HG03045 (cell line): Measurements from ENCODE around the gene RPTOR.

Experiments
- ATAC-seq: cut with Tn5 transposase; IDR thresholded peaks from one replicate; pipeline ENCODE4 v1.9.1; 2021; ENCODE audit warnings: mild to moderate bottlenecking, moderate library complexity; ENCODE audit not compliant: unreplicated experiment

The RPTOR gene

DNA sequence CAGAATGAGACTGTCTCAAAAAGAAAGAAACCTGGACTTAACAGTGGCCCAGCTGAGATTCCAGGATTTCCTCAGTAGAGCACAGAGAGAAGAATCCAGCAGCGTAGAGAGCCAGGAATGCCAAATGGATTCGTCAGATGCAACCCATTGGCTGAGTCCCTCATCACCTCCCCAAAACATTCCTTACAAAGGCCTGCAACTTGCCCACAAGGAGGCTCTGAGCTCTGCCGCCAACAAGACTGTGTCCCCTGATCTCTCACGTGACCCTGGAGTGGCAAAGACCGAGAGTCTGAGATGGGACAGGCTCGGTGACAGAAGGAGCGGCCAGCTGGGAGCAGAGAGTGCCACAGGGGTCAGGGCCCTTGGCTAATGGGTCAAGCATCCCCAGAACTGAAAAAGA is 440.1 kb downstream of the RPTOR start:
- ATAC-seq: no peak

DNA sequence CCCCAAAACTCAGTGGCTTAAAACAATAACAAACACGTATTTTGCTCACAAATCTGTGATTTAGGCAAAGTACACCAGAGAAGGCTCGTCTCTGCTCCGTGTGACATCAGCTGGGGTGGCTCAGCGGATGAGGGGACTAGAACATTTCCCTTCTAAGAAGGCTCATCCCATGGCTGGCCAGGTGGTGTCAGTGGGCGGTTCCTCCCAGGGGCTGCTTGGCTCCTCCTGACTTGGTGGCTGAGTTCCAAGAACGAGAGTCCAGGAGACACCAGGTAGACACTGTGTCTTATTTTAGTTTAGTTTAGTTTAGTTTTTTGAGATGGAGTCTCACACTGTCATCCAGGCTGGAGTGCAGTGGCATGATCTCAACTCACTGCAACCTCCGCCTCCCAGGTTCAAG is 441.4 kb downstream of the RPTOR start:
- no peak for ATAC-seq

DNA sequence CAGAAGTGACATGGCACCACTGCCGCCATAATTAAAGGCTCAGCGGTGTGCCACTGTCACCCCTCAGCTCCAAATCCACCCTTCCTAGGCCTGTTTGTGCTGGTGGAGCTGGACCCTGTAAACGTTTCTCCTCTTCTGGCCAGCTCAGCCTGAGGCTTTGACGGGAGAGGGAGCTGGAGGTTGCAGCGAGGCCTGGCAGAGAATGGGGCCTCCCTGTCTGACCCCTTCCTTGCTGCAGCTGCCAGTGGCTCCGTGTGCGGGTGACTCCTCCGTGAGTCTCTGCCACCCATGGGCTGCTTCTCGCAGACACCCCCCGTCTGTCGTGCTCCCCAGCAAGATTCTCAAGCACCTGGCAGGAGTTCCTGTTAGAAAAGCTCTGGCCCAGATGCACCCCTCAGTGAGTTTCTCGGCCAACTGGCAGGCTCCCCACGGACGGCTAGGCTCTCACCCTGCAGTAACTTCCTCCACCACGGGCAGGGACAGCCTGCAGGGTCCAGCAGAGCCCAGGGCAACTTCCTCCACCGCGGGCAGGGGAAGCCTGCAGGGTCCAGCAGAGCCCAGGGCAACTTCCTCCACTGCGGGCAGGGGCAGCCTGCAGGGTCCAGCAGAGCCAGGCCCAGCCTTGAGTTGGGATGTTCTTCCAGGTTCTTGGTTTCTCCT is 442.3 kb downstream of the RPTOR start:
- no peak for ATAC-seq

DNA sequence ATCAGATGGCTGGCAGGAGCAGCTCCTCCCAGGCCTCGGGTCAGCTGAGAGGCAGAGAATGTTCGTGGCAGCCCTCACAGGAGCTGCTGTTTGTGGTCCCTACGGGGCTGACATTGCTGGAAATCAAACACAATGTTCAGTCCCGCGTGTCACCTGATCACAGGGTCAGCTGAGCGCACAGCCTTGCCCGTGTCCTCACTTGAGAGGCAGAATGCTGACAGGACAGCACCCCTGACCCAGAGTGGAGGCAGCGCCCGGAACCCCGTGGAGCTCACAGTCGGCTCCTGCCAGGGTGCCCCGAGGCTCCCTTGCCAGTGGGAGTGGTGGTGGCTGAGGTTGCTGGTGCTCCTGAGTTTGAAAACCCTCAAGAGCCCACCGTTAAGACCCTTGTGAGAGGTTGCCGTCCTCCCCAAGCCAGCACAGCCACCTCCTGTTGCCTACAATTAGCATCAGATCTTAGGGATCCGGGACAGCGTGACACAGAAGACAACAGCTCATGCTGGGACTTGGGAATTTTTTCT is 443.4 kb downstream of the RPTOR start:
- ATAC-seq: no peak

DNA sequence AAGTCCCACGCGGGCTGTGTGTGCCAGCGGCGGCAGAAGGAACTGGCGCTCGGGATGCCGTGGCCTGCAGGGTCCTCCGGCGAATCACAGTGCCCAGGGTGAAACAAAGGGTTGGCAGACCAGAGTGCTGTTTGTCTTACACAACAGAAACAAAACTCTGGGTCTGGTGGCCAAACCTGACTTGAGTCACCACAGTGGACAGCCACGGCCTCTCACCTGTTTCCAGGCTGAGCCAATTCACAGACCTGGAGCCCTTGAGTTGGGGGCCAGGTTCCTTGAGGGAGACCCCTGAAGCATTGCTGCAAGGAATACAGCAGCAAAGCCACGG is 444.9 kb downstream of the RPTOR start:
- no peak for ATAC-seq

DNA sequence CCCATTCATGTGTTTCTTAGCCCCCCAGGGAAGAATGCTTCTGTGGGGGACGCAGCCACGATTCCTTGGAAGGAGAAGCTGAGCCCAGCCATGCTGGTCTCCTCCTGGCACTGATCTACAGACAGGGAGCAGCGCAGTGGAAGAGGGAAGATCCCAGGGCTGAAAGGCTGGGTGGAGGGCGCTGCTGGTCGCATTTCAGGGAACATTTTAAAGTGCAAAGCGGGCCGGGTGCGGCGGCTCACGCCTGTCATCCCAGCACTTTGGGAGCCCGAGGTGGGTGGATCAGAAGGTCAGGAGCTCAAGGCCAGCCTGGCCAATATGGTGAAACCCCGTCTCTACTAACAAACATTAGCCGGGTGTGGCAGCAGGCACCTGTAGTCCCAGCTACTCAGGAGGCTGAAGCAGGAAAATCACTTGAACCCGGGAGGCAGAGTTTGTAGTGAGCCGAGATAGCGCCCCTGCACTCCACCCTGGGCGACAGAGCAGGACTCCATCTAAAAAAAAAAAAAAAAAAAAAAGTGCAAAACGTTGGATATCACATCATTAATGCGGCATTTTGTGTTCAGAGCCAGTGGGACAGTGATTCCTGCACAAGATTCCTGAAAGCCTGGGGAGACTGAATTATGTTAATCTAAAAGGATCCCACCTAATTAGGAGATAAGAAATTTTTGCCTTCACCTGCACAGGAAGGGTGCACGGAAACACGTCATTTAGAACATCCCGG is 446.4 kb downstream of the RPTOR start:
- no peak for ATAC-seq

DNA sequence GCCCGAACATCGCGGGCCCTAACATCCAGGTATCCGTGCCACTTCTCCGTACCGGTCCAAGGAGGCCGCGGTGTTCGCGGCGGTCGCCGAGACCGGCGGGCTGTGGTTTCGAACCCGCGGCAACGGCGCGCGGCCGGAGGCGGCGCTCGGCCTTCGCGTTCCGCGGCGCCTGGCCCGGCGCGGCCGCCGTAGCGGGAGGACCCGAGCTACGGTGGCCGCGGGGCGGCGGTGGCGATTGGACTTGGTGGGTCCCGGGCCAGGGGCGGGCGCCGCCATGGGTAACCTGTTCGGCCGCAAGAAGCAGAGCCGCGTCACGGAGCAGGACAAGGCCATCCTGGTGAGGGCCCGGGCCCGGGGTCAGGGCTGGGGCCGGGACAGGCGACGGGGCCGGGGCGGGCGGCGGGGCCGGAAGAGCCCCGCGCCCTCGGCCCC is 447.0 kb downstream of the RPTOR start, which contains the start of gene CHMP6:
CHMP6 (plus strand) TSS at position 197 of the 432 bp plus-strand sequence; CDS start at position 275, 78 bp downstream.
- no peak for ATAC-seq

DNA sequence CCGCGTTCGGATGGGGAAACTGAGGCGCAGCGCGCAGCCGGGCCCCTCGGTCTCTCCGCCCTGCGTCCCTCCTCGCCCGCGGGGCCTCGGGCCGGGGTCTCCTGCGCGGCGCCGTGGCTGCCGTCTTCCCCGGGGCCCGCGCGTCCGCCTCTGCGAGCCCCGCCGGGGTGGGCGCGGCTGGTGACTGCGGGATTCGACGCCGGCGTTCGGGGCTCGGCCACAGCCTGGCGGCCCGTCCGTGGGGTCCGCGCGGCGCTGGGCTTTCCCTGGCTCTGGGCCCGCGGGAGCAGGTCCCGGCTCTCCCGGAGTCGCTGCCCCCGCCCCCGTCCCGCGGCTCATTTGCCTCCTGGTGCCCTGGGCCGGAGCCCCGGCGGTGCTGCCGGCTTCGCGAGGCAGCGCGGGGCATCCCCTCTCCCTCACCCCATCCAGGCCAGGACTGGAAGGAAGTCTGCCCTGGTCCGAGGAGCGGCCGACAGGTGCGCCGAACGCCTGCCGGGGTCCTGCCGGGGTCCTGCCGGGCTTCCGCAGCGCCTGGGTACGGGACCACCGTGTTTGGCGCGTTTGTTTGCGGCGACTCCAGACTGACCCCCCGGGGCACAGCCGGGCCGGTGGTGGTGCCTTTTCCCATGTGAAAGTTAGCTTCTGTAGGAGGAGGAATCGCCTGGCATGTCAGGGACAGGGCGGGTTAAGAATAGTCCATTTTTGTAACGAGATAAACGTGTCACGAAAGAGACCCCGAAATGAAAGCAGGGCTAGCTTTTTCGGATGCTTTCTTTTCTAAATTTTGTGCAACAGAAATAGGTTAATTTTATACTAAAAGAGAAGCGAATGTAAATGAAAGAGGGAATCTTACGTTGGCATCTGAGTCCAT is 447.7 kb downstream of the RPTOR start:
- ATAC-seq: no peak

DNA sequence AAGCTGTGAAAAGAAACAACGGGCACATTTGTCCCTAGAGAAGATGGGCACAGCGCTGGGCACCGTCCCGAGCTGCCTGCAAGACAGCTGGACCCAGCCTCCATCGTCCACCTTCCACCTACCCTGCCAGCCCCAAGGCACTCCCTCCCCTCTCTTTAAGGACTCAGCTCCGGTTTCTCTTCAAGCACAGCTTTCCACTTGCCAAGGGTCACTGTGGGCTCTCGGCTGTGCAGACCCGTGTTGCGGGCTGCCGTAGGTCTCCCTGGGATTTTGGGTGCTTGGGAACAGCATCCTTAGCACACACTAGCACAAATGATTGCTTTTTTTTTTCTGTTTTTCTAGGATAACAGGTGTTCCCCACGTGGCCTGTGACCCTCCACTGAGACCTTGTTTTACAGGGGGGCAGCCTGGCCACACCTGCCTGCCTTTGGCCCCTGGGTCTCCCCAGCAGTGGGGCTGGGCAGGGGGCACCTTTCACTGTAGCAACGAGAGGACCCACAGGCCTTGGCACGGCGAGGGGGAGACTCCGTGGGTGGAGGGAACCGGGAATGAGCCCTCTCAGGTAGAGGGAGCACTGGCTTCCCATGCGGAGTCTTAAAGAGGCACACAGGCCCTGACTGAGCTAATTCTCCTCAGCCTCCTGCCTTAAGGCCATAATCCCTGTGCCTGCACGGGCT is 448.4 kb downstream of the RPTOR start:
- ATAC-seq: no peak

DNA sequence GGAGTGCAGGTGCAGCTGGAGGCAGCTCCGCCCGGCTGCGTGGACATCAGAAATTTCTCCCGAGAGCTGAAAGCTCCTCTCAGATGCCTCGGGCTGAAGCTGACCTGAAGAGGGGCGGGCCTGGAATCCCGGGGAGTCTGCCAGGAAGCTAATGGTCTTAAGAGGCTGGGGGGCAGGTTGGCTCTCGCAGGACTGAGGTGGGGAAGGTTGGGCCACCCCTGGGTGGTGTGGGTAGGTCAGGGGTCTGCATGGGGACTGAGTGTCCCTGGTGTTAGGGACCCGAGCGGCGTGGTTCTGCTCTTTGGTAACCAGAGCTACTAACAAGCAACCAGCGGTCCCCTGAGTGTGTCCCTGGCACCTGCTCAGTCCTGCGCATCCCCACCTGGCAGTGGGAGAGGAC is 450.5 kb downstream of the RPTOR start:
- no peak for ATAC-seq

DNA sequence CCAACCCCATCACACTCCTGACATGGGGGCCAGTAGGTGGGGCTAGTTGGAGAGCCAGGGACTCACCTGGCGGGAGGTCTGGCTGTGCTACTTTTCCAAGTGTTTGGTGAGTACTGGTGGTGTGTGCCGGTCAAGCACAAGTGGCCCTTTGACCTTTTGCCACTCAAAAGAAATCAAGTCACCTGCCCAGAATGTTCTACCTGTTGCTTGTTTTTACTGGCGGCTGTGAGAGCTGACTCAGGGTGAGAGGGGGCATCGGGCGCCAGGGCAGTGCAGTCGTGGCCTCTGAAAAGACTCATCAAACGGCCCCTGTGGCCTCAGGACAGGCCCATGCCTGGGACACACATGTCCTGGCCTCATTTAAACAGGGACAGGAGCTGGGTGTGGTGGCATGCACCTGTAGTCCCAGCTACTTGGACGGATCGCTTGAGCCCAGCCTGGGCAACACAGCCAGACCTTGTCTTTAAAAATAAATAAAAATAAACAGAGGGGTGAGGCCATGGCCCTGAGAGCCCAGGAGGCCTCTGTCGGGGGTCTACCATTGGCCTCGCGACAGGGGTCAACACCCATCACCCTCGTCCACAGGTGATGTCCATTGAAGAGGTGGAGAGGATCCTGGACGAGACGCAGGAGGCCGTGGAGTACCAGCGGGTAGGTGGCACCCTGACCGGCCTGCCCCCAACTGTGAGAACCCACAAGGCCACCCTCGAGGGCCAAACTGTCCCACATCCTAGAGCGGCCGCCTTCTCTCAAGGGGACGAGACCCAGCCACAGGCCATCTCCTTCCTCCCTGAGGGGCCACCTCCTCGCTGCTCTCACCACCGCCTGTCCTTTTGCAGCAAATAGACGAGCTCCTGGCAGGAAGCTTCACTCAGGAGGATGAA is 452.0 kb downstream of the RPTOR start:
- no peak for ATAC-seq

DNA sequence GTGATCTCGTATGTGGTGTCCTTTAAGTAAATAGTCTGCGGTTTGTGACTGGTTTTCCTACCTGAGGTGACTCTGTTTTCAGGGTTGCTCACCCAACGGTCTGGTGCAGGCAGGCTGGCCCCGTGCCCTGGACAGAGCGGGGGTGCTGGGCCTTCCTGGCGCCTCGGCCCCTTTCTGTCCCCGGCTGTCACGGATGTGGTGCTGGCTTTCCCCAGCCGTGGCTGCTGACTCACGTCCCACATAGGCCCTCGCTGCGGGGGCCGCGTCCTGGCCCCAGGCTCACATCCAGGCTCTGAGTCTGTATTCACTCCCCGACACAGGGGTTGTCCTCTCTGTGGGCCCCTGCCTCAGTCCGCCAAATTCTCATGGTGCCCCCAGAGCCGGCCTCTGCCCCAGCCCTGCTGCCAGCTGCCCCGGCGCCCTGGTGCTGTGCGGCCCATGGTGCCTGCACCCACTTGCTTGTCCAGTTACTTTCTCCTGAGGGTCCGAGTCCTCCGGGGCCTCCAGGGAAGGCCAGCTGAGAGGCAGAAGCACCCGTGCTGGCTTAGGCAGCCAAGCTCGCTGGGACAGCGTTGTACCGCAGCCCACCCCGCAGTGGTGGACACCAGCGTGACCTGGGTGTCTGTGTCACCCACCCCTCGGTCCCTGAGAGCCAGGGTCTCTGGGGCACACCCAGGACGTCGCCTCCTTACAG is 452.9 kb downstream of the RPTOR start:
- ATAC-seq: no peak

DNA sequence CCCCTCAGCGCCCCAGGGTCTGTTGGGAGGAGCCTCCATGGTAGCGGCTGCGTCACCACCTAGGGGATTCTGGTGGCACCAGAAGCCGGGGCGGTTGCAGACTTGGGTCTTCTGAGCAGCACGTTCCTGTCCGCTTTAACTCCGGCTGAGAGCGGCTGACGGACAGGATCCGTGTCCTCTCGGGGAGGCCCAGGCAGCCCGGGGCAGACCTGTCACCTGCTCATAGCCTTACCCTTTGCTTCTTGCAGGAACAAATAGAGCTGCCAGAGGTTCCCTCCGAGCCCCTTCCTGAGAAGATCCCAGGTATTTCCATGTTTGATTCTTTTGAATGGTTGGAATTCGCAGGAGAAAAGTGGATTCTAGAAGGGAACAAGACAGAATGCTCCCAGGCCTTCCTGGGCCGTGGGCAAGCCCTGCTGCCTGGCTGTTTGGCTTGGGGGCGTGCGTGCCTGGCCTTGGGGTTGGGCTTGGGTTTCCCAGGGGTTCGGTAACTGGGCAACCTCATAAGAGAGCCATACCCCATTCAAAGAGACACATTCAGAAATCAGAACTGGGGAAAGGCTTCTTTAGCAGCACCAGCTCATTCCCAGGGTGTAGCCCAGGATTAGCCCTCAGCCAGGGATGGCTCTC is 453.6 kb downstream of the RPTOR start:
- ATAC-seq: no peak

DNA sequence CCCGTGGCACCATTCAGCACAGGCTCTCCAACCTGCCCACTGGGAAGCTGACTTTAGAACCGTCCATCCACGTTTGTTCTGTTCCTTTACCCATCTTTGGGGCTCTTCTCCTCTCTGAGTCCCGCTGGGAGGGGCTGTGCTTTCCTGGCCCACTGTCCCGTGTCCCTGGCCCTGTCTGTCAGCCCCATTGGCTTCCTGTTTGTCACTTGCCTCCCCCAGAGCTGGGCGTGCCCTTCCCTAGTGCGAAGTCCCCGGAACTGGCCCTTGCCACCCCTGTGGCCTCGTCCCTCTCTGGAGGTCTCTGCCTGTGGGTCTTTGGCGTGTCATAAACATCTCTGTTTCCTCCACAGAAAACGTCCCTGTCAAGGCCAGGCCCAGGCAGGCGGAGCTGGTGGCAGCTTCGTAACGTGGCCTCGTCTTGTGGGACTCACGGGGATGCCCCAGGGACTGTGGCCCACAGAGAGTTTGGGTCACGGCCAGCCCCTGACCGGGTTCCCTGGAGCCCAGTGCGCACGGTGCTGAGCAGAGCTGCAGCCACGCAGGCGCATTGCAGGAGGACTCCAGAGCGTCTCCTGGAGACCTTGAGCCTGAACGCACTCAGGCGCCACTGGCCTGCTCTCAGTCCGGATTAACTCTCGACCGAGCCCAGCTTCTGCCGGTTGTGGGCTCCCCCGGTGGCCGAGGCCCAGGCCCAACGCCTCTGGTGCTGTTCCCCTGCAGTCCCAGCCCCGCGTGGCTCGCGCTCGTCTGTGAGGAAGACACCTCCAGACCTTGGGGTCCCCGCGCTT is 454.3 kb downstream of the RPTOR start:
- ATAC-seq: no peak

DNA sequence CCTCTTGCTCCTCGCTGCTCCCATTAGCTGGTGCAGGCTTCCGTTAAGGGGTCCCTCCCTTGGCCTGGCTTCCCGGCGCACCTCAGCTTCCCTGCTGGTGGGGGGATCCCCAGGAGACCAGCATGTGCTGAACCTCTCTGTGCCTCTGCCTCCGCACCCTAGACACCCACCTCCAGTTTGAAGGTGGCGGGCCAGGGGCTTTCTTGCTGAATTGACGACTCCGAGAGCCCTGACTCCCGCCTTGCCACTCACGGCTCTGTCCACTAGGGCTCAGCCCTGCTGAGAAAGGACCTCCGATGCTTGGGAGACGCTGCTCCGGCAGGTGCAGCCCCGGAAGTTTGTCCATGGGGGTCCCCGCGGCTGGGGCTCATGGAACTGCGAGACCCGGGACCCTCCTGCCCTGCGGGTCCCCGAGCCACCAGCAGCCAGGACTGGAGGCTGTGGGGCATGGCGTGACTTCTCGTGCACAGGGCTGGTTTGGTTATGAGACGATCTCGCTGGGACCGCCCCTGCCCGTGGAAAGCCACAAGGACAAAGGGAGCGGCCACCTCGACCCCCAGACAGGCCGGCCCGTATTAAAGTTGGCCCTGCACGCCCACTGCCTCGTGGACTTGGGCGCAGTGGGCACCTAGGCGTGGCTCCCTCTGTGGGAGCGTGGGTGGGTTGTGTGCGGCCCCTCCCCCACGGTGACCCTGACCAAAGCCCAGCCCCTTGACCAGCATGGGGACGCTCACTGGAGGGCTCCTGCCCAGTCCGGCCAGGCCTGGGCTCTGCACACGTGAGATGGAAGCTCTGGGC is 455.1 kb downstream of the RPTOR start:
- no peak for ATAC-seq

DNA sequence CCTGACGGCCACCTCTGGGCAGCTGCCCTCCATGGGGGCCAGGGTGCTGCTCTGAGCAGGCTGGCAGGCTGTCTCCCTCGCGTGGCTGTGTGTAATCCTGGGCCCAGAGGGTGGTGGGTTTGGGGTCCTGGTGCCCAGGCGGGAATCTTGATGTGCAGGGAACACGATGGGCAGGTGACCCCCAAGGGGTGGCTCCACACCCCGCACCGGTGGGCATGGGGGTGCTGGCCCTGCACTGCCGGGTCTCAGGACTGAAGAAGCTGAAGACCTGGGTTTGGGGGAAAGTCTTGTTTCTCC is 455.6 kb downstream of the RPTOR start:
- ATAC-seq: no peak

DNA sequence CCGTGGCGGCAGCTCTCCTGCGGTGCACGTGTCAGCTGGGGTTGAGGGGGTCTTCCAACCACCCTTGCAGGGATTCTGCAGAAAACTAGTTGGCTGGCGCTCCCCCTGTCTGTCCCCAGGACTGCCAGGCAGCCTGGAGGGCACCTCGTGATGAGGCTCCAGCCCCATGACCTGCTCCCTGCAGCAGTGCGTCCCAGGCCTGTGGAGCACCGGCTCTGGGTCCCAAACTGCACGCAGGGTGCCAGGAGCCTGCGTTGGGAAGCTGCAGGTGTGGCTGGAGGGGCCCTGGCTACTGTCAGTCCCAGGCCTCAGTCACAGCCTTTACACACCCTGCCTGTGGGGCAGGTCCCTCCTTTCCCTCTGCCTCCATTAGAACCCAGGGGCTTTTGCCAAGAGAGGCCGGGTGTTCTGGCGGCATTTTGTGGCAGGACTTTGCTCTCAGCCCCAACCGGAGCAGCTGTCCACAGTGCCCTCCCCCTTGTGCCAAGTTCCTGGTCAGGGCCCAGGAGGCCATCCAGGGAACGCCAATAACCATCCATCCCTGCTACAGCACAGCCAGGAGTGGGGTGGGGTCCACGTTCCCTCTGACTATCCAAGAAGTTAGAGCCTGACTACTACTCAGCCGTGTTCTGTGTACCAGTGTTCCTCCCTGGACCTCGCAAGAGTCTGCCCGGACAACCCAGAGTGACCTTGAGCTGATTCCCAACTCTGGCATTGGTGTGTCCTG is 456.2 kb downstream of the RPTOR start:
- no peak for ATAC-seq
